Activated T-cell treated with anti-CD3 and anti-CD28 coated beads for 24 hours (primary cell): ENCODE results near the gene NLGN1.
"Not testable (repeated sequence)": the region's sequence is repeated elsewhere in the genome, so short reads cannot be mapped to it uniquely, and the experiment has no call there.

Source experiments
- DNase-seq: peaks from one replicate; pipeline ENCODE4 v3.0.0-alpha.2; 2020; ENCODE audit warnings: low read depth

Gene NLGN1

DNA sequence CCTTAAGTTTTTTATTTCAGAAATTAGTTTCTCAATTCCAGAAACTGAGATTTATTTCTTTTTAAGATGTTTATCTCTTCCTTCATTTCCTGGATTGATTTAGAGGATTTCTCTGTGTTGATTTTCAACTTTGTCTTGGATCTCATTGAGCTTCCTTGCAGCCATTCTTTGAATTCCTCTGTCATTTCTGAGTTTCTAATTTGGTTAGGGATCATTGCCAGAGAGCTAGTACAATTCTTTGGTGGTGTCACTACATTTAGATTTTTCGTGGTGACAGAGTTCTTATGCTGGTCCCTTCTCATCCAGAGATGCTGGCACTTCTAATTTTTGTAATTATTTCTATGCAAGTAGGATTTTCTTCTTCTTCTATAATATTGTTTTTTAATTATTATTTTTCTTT lies 770.5 kb downstream of the NLGN1 start:
- DNase-seq, result no peak

DNA sequence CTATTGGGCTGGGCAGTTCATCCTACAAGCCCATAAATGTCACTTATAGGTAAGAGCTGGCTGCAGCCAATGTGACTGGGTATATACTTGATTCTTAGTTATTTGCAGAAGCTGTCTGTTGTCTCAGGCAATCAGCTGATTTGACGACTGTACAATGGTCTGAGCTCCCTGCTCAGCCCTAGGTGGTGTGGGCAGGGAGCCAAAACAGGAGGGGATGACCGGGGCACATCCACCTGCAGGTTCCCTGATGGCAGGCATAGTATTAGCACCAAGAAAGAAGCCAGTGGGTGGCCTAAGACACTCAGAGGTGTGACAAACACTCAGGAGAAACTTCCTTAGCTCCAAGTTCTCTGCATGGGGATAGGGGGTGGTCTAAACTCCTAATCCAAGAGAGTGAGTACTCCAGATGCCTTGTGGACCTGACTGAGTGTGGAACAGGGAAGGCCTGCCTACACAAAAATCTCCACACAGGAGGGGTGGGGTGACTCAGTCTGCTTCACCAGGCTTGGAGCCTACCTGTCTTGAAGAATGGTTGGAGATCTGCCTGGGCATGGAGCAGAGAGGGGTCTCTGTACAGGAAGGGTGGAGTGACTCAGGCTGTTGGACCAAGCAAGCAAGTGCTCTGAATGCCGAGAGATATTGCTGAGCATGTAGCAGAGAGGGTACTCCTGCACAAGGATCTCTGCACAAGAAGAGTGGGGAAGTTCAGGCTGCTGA lies 771.2 kb downstream of the NLGN1 start:
- DNase-seq, result no peak

DNA sequence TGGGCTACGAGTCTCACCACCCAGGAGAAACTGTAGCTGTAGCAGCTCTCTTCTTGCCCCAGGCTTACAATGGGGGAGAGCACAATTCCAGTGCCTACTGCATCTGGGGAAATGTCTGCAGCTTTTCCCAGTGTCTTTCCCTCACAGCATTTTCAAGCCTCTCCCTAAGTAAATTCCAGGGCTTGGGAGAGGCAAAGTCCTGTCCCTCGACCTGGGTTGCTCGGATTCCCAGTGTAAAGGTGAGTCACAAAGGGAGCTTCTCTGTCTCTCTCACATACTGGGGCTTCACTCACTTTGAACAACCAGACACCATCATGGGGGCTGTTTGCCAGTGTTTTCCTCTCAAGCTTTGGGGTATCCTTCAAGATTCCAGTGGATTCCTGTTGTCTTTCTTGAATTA lies 772.2 kb downstream of the NLGN1 start:
- DNase-seq, result no peak

DNA sequence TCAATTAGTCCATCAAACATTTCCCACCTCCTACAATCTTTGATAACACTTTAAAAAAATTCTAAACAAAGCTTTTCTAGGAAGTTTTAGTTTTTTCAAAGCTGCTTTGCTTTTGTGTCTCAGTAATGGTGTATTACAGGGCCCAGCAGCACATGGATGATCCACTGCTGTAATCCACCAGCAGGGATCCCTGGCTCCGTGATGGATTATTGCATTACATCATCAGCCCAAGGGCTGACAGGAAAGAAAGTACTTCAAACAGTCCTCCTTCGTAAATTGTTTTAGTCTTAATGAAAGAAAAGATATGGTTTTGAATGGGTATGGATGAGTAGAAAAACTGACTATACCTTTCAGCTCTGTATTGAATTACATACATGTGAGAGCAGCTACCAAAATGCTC lies 772.7 kb downstream of the NLGN1 start:
- DNase-seq, result no peak

DNA sequence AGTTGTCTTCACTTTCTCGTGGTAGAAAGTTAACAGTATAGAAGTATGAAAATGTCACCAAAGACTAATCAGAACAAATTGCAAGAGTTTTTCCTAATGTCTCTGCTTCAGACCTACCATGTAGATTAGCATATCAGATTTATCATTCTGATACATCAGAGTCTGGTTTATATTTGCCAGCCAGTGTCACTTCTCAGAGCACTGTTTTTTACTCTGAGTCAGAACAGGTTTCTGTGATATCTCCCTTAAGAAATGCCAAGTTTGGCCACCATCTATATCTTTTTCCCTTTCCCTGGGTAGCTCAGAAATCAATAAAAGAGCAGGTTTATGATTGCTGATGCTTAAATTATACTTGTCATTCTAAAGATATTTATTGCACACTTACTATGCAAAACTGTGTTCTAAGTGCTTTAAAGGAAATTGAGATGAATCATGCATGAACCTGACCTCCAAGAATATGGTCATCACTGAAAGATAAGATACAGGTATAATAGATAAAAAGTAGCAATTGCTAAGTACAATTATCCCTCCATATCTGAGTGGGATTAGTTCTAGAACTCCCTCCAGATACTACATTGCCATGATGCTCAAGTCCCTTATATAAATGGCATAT lies 788.9 kb downstream of the NLGN1 start:
- no peak for DNase-seq

DNA sequence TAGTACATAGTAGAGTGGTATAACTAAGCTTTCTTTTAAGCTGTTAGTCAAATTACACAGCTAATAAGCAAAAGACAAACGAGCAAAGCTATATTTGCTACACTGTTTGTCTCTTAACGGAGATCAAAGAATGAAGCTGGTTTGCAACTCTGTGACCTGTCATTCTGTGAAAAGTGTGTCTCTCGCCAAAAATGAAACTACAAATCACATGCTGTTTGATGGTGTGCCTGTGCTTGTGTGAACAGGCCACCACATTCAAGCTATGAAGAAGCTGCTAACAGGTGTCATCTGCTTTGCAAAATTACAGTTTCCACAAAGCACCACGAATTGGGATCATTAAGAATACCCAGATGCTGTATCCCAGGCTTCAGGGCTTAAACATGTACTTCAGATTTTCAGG lies 793.8 kb downstream of the NLGN1 start:
- DNase-seq, result no peak

DNA sequence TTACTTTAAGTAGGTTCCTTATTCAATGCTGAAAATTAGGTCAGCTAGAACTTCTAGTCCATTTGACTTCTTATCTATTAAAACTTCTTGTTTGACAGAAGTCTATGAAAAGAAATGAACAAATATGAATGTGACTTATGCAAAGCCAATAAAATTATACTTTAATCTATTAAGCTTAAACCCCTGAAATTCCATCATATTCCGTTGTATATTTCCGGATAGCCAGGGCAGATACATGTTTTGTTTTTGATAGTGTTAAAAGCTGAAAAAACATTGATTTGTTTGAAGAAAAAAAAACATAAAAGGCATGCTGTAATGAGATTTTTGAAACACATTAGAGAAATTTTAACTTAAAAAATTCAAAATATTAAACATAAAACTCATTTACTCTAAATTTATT lies 794.4 kb downstream of the NLGN1 start:
- no peak for DNase-seq

DNA sequence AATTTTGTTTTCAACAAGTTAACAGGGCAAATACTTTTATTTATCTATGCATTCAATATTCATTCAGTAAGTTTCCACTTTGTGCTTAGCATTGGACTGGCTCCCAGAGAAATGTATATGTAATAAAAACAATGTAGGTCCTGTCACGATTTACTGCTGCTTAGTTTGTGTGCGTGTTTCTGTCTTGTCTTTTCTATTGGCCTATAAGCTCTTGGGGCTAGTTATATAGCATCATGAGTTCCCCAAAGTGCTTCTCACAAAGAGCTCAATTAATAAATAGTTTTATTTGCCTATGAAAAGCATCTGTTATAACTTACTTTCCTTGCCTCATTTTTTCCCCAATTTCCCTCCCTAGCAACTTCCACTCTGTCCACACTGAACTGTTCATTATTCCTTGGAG lies 794.9 kb downstream of the NLGN1 start:
- DNase-seq, result no peak

DNA sequence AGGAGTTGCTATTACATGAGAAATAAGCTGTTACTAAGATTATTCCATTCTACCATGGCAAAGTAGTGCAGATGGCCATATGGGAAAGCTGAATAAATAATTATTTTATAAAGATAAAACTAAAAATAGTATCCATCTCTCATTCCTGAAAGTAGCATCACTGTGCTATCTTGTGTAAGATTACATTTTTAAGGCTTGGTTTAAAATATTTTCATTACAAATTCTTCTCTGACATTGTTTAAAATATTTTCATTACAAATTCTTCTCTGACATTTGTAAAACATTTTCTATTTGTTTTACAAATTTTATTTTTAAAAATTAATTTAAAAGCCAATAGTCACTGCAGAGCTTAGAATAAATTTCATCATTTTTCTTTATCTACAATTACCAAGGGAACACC lies 796.1 kb downstream of the NLGN1 start:
- no peak for DNase-seq

DNA sequence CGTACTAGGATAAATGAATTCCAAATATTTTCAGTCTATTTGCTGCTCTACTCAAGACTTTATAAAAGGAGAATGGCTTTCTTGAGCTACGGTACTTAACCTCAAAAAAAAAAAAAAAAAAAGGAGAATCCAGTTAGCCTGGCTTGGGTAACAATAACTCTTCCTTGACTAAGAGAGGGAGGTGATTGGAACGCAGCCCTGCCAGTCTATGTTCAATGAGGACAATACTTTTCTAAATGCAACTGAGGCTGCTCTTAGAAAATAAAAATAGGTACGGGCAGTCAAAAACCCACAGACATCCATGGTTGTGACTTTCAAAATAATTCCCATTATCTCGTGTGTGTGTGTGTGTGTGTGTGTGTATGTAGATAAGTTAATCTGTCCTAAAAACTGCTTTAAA lies 799.9 kb downstream of the NLGN1 start:
- no peak for DNase-seq

DNA sequence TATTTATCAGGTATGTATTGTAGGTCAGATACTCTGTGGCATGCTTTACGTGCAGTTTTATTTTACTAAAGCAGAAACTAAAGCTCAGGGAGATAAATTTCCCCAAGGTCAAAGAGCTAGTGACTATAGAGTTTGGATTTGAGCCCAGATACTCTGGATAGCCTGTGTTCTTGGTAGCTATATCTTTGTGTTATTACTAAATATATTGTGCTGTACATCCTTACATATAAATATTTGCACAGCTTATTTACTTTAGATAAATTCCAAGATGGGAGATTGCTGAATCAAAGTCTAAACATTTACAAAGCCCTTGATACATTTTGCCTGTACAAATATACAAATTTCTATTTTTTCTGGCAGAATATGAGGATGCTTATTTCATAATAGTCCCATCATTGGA lies 800.7 kb downstream of the NLGN1 start:
- no peak for DNase-seq

DNA sequence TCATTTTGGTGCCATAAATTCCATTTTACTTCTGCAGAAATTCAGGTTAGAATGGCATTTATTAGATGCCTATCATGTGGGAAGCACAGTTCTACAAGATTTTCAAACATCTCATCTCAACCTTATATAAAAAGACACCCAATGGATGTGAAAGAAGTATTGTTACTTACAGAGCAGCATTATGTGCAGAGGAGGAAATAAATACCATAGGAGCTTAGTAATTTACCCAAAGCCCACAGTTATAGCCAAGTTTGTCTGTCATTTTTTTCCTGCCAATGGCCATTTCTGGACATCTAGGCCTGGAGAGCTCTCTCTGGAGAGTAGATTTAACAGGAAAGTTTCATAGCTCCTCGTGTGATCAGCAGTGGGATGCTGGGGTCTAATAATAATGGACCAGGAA lies 802.2 kb downstream of the NLGN1 start:
- DNase-seq, result no peak

DNA sequence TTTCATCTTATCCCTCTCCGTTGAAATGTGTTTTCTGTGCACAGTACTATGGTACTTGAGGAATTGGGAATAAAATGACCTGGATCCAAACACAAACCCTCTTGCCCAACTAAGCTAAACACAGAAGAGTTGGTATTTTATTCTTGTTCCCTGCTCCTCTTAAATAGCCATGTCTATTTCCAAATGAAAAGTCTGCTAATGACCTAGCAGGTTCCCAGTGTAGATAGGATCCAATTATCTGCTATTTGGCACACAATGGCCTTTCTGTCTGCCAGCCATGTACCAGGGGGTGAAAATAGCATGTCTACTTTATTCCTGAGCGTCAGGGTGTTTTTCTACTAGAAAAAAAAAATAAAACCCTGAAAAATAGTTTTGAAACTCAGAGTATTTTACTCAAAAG lies 804.6 kb downstream of the NLGN1 start:
- no peak for DNase-seq

DNA sequence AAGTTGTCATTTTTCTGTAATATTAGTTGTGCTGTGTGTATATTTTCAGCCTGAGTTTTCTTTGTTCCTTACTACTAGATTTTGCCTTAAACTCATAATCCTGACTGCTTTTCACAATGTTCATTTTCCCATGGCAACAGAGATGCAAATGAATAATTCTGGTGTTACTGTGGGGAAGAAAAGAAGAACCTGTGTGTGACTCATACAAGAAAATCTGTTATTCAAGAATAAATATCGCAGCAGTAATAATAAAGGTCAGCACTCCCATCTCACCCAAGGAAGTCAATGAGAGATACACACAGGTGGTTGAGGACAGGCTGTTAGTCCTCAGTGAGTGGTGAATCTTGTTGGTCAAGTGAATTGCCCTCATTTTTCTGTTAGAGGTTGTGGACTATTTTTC lies 805.0 kb downstream of the NLGN1 start:
- DNase-seq, result no peak

DNA sequence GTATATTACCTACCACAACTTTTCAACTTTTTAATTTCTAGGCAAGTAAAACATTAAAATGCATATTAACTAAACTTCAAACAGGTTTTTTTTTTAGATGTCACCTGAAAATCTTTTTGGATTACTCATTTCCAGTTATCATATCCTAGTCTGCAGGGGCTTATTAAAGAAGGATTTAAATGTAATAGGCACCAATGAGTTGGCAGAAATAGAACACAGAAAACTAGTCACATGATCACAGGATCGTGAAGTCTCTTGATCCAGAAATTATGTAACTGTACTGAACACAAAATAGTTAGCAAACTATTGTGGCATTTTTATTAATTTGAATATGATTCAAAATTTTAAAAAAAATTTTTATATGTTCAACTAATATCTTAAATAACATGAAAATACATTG lies 807.2 kb downstream of the NLGN1 start:
- no peak for DNase-seq

DNA sequence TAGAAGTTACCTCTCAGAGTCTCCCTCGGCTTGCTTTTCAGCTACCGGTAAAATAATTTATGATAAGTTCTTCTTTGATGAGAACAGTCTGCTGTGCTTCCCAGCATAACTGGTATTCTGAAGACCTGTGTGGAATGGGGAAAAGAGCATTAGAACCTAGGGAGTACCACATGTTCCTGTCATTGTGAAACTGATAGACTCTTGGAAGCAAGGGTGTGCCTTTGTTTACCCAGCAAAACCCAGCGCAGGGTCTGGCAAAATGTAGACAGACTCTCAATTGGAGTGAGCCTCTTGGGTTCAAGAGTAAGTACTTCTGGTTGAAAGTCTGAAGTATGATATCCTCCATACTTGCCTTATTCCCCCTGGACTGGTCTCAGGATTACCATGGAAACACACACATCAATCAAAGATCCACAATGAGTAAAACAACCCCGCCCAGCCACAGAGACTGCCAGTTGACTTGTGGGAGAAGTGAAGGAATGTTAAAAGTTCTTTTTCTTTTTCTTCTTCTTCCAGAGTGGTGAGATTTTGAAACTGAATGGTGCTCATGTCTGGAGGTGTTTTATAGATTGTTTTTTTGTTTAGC lies 809.2 kb downstream of the NLGN1 start:
- no peak for DNase-seq

DNA sequence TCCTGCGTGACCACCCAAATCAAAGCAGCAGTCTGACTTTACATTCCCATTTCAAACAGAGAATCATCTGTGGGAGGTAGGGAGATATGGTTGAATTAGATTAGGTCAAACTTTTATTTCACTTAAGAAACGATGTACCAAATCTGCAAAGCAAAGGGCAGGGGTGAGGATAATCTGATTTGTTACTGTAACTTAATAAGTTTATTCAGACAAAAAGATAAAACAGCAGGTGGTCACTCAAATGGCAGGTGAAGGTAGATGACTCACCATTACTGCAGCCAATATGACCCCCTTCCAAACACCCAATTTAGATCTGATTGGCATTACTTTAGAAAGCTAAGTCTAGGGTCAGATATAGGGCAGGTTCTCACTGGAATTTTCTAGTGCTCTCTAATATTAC lies 810.6 kb downstream of the NLGN1 start:
- DNase-seq, result no peak

DNA sequence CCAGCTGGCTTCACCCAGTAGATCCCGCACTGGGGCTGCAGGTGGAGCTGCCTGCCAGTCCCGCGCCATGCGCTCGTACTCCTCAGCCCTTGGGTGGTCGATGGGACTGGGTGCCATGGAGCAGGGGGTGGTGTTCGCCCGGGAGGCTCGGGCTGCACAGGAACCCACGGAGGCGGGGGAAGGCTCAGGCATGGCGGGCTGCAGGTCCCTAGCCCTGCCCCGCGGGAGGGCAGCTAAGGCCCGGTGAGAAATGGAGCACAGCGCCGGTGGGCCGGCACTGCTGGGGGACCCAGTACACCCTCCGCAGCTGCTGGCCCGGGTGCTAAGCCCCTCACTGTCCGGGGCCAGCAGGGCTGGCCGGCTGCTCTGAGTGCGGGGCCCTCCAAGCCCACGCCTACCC lies 814.4 kb downstream of the NLGN1 start:
- not testable (repeated sequence) for DNase-seq

DNA sequence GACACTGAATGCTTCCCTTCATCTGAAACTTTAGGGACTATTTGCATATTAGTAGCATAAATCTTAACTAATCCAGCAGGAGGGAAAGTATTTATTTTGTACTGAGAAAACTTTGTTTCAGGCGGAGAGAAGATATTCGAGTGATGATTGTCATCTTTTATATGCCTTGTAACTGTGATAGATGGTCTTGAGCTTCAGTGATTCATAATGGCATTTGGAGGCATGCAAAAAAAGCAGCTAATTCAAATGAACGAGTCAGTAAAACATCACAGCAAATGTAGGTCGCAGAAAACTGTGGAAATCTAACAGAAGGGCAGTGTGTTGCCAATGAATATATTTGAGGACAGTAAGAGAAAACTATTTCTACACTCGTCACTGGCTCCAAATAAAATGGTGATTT lies 817.9 kb downstream of the NLGN1 start:
- no peak for DNase-seq

DNA sequence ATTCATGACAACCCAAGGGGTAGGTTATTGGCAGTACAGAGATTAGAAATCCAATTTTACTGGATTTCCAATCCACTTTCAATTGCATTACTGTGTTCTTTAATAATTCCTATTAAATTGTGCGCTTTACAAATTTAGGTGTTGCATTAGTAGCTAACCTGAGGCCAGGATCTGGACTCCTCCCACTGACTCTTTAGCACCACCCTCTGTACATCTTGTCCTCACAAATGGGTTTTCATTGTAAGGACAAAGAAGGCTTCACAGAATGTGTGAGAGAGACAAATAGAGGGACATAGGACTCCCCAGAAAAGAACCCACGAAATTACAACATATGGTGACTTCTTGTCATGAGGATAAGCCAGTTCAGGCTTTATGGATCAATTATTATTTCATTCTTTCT lies 818.5 kb downstream of the NLGN1 start:
- DNase-seq, result no peak

DNA sequence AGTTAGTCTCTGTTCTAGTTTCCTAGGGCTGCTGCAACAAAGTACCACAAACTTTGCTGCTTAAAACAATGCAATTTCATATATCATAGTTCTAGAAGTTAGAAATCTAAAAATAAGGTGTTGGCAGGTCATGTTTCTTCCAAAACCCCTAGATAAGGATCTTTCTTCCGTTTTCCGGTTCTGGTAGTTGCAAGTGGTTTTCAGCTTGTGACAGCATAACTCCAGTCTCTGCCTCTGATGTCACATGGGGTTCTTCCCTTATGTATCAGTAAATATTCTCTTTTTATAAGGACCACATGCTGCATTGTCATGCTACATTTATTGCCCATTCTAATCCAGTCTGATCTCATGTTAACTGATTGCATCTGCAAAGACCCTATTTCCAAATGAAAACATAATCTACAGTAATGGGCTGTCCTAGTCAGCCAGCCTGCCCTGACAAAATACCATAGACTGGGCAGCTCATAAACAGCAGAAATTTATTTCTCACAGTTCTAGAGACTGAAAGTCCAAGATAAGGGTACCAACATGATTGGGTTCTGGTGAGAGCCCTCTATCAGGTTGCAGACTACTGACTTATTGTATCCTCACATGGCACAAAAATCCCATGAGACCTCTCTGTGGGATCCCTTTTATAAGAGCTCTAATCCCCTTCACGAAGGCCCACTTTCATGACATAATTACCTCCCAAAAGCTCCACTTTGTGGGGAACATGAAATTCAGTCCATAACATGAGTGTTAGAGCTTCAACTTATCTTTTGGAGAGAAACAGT lies 819.6 kb downstream of the NLGN1 start:
- DNase-seq, result no peak

DNA sequence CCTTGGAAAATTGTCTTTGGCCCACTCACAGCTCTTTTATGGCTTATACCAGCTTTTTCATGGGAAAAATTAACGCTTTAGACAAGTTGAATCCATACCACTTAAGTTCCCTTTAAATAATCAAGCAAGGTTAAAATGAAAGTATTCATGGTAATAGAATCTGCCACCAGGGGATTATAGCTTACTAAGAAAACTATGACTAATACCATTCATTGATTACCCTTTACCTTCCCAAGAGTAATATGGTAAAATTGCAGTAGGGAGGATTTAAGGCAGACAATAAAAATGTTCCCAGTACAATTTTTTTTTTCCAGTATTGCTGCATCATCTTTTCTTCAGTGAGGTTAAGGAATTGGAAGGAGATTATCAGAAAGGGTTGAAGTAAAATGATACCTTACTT lies 820.5 kb downstream of the NLGN1 start:
- DNase-seq, result no peak

DNA sequence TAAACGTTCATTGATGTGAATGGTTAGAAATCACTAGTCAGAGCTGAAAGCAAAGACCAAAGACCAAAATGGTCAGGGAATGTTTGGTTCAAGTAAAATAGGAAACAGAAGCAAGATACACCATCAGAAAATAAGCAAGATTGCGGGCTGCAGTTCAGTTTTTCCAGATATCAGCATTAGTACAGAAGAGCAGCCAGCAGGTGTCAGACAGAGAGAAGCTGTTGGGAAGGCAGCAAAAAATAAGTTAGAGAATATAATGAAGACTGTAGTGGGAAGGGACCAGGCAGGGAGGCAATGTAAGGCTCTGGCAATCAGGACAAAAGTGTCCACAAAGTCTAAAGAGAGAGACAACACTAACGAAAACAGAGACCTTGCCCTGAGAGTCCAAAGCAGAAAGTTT lies 822.2 kb downstream of the NLGN1 start:
- no peak for DNase-seq
